IMR-90 (cell line): Measurements from ENCODE around the gene NTRK2. TPM values are rescaled to one million over a fixed set of nuclear protein-coding genes. Genes with fewer than 3 reads are reported as not detected.

Experiments
- ATAC-seq: fragments of 200-7000 bp; cut with Tn5 transposase; 2 replicates; pipeline ENCODE4 v1.9.1; 2020; ENCODE audit warnings: low read depth, mild to moderate bottlenecking, moderate library complexity
- BruUV-seq: library from RNA; stranded (reverse); fragments of 400-500 nt; replicated peaks from 2 replicates; lab custom pipeline; 2021; lab: Mats Ljungman, UMichigan
- CTCF ChIA-PET: fragments of 300-600 bp; formaldehyde crosslinking; extraction: SDS; loops from one replicate; lab custom pipeline; 2021; ENCODE audit warnings: antibody characterized with exemption; lab: Yijun Ruan, JAX
- POLR2A ChIA-PET: fragments of 300-600 bp; sonication (Branson Sonifier 250); formaldehyde crosslinking; loops from one replicate; lab custom pipeline; 2022; ENCODE audit warnings: antibody characterized with exemption; ENCODE audit not compliant: unreplicated experiment; lab: Charles Lee
- DNase-seq: peaks from one replicate; pipeline ENCODE4 v3.0.0; 2013
- H2AFZ ChIP-seq: replicated peaks from 2 replicates; pipeline ENCODE3; 2013; ENCODE audit warnings: low read length, mild to moderate bottlenecking; ENCODE audit not compliant: poor library complexity
- H2AK5ac ChIP-seq: 2 replicates; pipeline ENCODE4 v1.6.1; 2013; ENCODE audit warnings: low read depth, low read length, inconsistent platforms
- H2AK9ac ChIP-seq: replicated peaks from 2 replicates; pipeline ENCODE3; 2013; ENCODE audit warnings: mild to moderate bottlenecking, low read depth, low read length, moderate library complexity; ENCODE audit not compliant: poor library complexity
- H2BK120ac ChIP-seq: 2 replicates; pipeline ENCODE4 v1.6.1; 2013; ENCODE audit warnings: low read depth, low read length, inconsistent platforms
- H2BK15ac ChIP-seq: 3 replicates; pipeline ENCODE4 v1.6.1; 2013; ENCODE audit warnings: low read depth, low read length, inconsistent platforms
- H2BK20ac ChIP-seq: 2 replicates; pipeline ENCODE4 v1.6.1; 2013; ENCODE audit warnings: low read depth, mild to moderate bottlenecking, inconsistent platforms, low read length, moderate library complexity
- H2BK5ac ChIP-seq: 2 replicates; pipeline ENCODE4 v1.6.1; 2013; ENCODE audit warnings: mild to moderate bottlenecking, low read depth, low read length, inconsistent platforms; ENCODE audit not compliant: poor library complexity, severe bottlenecking
- H3K14ac ChIP-seq: replicated peaks from 2 replicates; pipeline ENCODE4 v1.6.1; 2013; ENCODE audit warnings: low read depth, low read length, inconsistent platforms
- H3K18ac ChIP-seq: 2 replicates; pipeline ENCODE4 v1.6.1; 2013; ENCODE audit warnings: low read depth, low read length, control low read depth
- H3K23ac ChIP-seq: 2 replicates; pipeline ENCODE4 v1.6.1; 2013; ENCODE audit warnings: low read depth, low read length, inconsistent platforms
- H3K27ac ChIP-seq: 2 replicates; pipeline ENCODE4 v1.5.1; 2013; ENCODE audit warnings: mild to moderate bottlenecking, control low read depth, low read length; ENCODE audit not compliant: insufficient read depth
- H3K27me3 ChIP-seq: 2 replicates; pipeline ENCODE4 v1.6.1; 2013; ENCODE audit warnings: low read length; ENCODE audit not compliant: control insufficient read depth, insufficient read depth
- H3K36me3 ChIP-seq: 2 replicates; pipeline ENCODE4 v1.6.1; 2013; ENCODE audit warnings: low read length, mixed read lengths; ENCODE audit not compliant: control insufficient read depth, insufficient read depth
- H3K4ac ChIP-seq: 2 replicates; pipeline ENCODE4 v1.6.1; 2013; ENCODE audit warnings: low read depth, low read length, inconsistent platforms
- H3K4me1 ChIP-seq: 2 replicates; pipeline ENCODE4 v1.6.1; 2013; ENCODE audit warnings: low read length, mixed read lengths; ENCODE audit not compliant: control insufficient read depth, insufficient read depth
- H3K4me2 ChIP-seq: 2 replicates; pipeline ENCODE4 v1.6.1; 2013; ENCODE audit warnings: low read depth, mild to moderate bottlenecking, control low read depth, low read length, moderate library complexity
- H3K4me3 ChIP-seq: 2 replicates; pipeline ENCODE4 v1.5.1; 2013; ENCODE audit warnings: low read depth, mild to moderate bottlenecking, control low read depth, low read length, moderate library complexity; ENCODE audit not compliant: insufficient read depth
- H3K56ac ChIP-seq: 2 replicates; pipeline ENCODE4 v1.6.1; 2013; ENCODE audit warnings: low read length, inconsistent platforms; ENCODE audit not compliant: insufficient read depth; ENCODE audit errors: extremely low read depth
- H3K79me1 ChIP-seq, 2 experiments: 2 replicates each; pipeline ENCODE4 v1.6.1; 2013; ENCODE audit warnings: low read length in 2 of 2, inconsistent platforms in 1 of 2, low read depth in 1 of 2
- H3K9ac ChIP-seq: 2 replicates; pipeline ENCODE4 v1.6.1; 2013; ENCODE audit warnings: low read depth, low read length, control low read depth
- H3K9me1 ChIP-seq: 2 replicates; pipeline ENCODE4 v1.6.1; 2013; ENCODE audit warnings: low read length, inconsistent platforms; ENCODE audit not compliant: insufficient read depth
- H3K9me3 ChIP-seq: 2 replicates; pipeline ENCODE4 v1.6.1; 2013; ENCODE audit warnings: low read length; ENCODE audit not compliant: control insufficient read depth, insufficient read depth
- H4K20me1 ChIP-seq: 2 replicates; pipeline ENCODE4 v1.6.1; 2013; ENCODE audit warnings: low read length, inconsistent platforms; ENCODE audit not compliant: insufficient read depth
- H4K5ac ChIP-seq: 2 replicates; pipeline ENCODE4 v1.6.1; 2013; ENCODE audit warnings: mild to moderate bottlenecking, low read depth, low read length, control low read depth
- H4K8ac ChIP-seq, 2 experiments: 2 replicates each; pipeline ENCODE4 v1.6.1; 2013; ENCODE audit warnings: low read depth in 2 of 2, low read length in 2 of 2, control low read depth in 1 of 2, inconsistent platforms in 1 of 2
- H4K91ac ChIP-seq: 2 replicates; pipeline ENCODE4 v1.6.1; 2013; ENCODE audit warnings: low read depth, low read length, inconsistent platforms; ENCODE audit not compliant: insufficient read depth
- CEBPB ChIP-seq: IDR thresholded peaks from 2 replicates; pipeline ENCODE4 v1.6.1; 2012; ENCODE audit warnings: low read depth, low read length, improper control_type of control experiment
- FOS ChIP-seq: fragments of 150-350 bp; IDR thresholded peaks from 2 replicates; pipeline ENCODE4 v1.6.1; 2016; ENCODE audit warnings: low read depth, low read length
- MAFK ChIP-seq: IDR thresholded peaks from 2 replicates; pipeline ENCODE4 v1.6.1; 2012; ENCODE audit warnings: low read depth, low read length, improper control_type of control experiment
- USF2 ChIP-seq: fragments of 150-350 bp; IDR thresholded peaks from 2 replicates; pipeline ENCODE4 v1.6.1; 2017; ENCODE audit warnings: mild to moderate bottlenecking, antibody characterized with exemption, low read length, low read depth
- WGBS, 2 experiments: methylation state at CpG; one replicate each; pipeline versions ENCODE4 v1.1.5 to v1.1.7; 2013; ENCODE audit warnings: missing lambda C conversion rate in 2 of 2; ENCODE audit not compliant: insufficient read length in 1 of 2; ENCODE audit errors: extremely low coverage in 2 of 2; 5-methylcytosine and 5-hydroxymethylcytosine counted together
- dilution Hi-C: fragments of 300-500 bp; cut with HindIII; formaldehyde crosslinking; loops from one replicate; pipeline ENCODE4 v1.14.3; 2018; ENCODE audit warnings: low sequenced_read_pairs; ENCODE audit not compliant: unreplicated experiment
- in situ Hi-C: fragments of 300-500 bp; cut with MboI; formaldehyde crosslinking; loops from 3 replicates; pipeline ENCODE4 v1.14.3; 2019; ENCODE audit warnings: low sequenced_read_pairs, inconsistent platforms, mixed read lengths
- intact Hi-C: fragments of 100-400 bp; cut with micrococcal nuclease; formaldehyde crosslinking; loops from 2 replicates; pipeline ENCODE4 v1.10.0; 2022
- polyA plus RNA-seq, 3 experiments: library from polyadenylated mRNA; depleted of rRNA; stranded (reverse); fragments of >200 nt; gene quantifications; 2 replicates each; pipeline ENCODE4 v1.2.3, GENCODE V29; 2012; ENCODE audit warnings: low replicate concordance in 1 of 3
- total RNA-seq: library from RNA; depleted of rRNA; stranded (reverse); fragments of >200 nt; gene quantifications from 2 replicates; pipeline ENCODE4 v1.2.3, GENCODE V29; 2012

NTRK2 gene
- total and polyA plus RNA-seq, 2 of the 4 experiments (the other 2 are of a cell fraction), result under 0.01 to 0.02 TPM

GRCh38 chr9:84850830-84851392, 181.4 kb downstream of the NTRK2 start:
- BruUV-seq, result no TSS peak
- CTCF ChIA-PET, result no interaction called here
- H3K27me3 ChIP-seq, result no peaks in the 10 kb centered on the region
- no peaks in the 10 kb centered on the region for H3K79me1 ChIP-seq
- no peak for ATAC-seq
- no peak overlapping the region for H2BK20ac ChIP-seq
- H4K91ac ChIP-seq, result no peak overlapping the region
- WGBS, 2 experiments, result 60% methylated on average over 1 of the region's 4 CpGs; no CpG with 5 or more reads in 1 of the 2 experiments
- no peak overlapping the region for H3K4ac ChIP-seq
- no peak overlapping the region for H2BK15ac ChIP-seq
- no peak overlapping the region for H2AFZ ChIP-seq
- H3K14ac ChIP-seq, result no peak overlapping the region
- H3K18ac ChIP-seq, result no peak overlapping the region
- no peak overlapping the region for H3K56ac ChIP-seq
- H2BK120ac ChIP-seq, result no peak overlapping the region
- in situ Hi-C loops (no loop called here), intact Hi-C loops (no loop called here), dilution Hi-C loops (no loop called here)
- no peak for DNase-seq
- H2AK9ac ChIP-seq, result no peak overlapping the region
- H3K4me1 ChIP-seq, result no peaks in the 10 kb centered on the region
- no peak overlapping the region for H3K4me2 ChIP-seq
- H2BK5ac ChIP-seq, result no peak overlapping the region
- no peaks in the 10 kb centered on the region for H4K20me1 ChIP-seq
- H3K4me3 ChIP-seq, result no peak overlapping the region
- H3K23ac ChIP-seq, result no peak overlapping the region
- H3K36me3 ChIP-seq, result no peaks in the 10 kb centered on the region
- H3K27ac ChIP-seq, result no peak overlapping the region
- no peaks in the 10 kb centered on the region for H3K9me1 ChIP-seq
- TF ChIP-seq FOS (no peak), MAFK (no peak), USF2 (no peak), CEBPB (peak; percentile 51; the same call in 1 of the 2 replicates)
- no peak overlapping the region for H2AK5ac ChIP-seq
- H4K8ac ChIP-seq, result no peak overlapping the region
- peaks cover 9% of the 10 kb centered on the region for H3K9me3 ChIP-seq
- no peak overlapping the region for H3K9ac ChIP-seq
- POLR2A ChIA-PET, result no interaction called here
- no peak overlapping the region for H4K5ac ChIP-seq
